DMS53 treated with DMSO at 0.1 percent for 48 hours (cell line): ENCODE results near the gene MTMR6.
A peak's percentile ranks its signal among the peaks of the same experiment; 100 is the strongest.
"Not testable (repeated sequence)": the region's sequence is repeated elsewhere in the genome, so short reads cannot be mapped to it uniquely, and the experiment has no call there.

Experiments
- DNase-seq: peaks from one replicate; lab custom pipeline; 2025; ENCODE audit not compliant: unreplicated experiment; lab: John Stamatoyannopoulos, UW

Gene MTMR6

GRCh38 chr13:25286969-25287961 is at the start of gene MTMR6:
TSS of gene MTMR6 (minus strand) at chr13:25287488. CDS start at chr13:25287247, 241 bp downstream.
- peak; percentile 59 for DNase-seq

GRCh38 chr13:25335856-25336255 is 48.6 kb upstream of the MTMR6 start:
- DNase-seq = no peak

GRCh38 chr13:25330541-25330940 is 43.3 kb upstream of the MTMR6 start:
- DNase-seq = no peak

GRCh38 chr13:25329706-25330105 is 42.4 kb upstream of the MTMR6 start:
- no peak for DNase-seq

- DNase-seq = no peak
These were observed 36.8 kb upstream of the MTMR6 start for GRCh38 chr13:25324100-25324499.

- no peak for DNase-seq
These were observed 32.5 kb upstream of the MTMR6 start for GRCh38 chr13:25319771-25320170.

- not testable (repeated sequence) for DNase-seq
These were observed 31.7 kb upstream of the MTMR6 start for GRCh38 chr13:25318946-25319345.

GRCh38 chr13:25310891-25311290 is 23.6 kb upstream of the MTMR6 start:
- DNase-seq = no peak

GRCh38 chr13:25306671-25307464 is 19.6 kb upstream of the MTMR6 start:
- no peak for DNase-seq

GRCh38 chr13:25302121-25302520 is 14.8 kb upstream of the MTMR6 start:
- no peak for DNase-seq

- peak; percentile 91 for DNase-seq
These were observed 14.2 kb upstream of the MTMR6 start, which contains the start of gene NUP58 for GRCh38 chr13:25301347-25302113. TSS of gene NUP58 (plus strand) at chr13:25301625. CDS start at chr13:25301774, 149 bp downstream.

- DNase-seq = no peak
These were observed 13.6 kb upstream of the MTMR6 start for GRCh38 chr13:25300861-25301346.

GRCh38 chr13:25295701-25296100 is 8.4 kb upstream of the MTMR6 start:
- DNase-seq = no peak

- DNase-seq = no peak
These were observed 7.9 kb upstream of the MTMR6 start for GRCh38 chr13:25295228-25295627.

GRCh38 chr13:25292301-25292700 is 5.0 kb upstream of the MTMR6 start:
- no peak for DNase-seq

- DNase-seq = no peak
These were observed 4.4 kb upstream of the MTMR6 start for GRCh38 chr13:25291691-25292090.

GRCh38 chr13:25288966-25289365 is 1.7 kb upstream of the MTMR6 start:
- DNase-seq = no peak

- peak; percentile 32 for DNase-seq
These were observed 850 bp downstream of the MTMR6 start for GRCh38 chr13:25286308-25286968.

- no peak for DNase-seq
These were observed 5.4 kb downstream of the MTMR6 start for GRCh38 chr13:25281935-25282332.
